ENCODE results near the gene PCNX1.

Gene PCNX1

DNA sequence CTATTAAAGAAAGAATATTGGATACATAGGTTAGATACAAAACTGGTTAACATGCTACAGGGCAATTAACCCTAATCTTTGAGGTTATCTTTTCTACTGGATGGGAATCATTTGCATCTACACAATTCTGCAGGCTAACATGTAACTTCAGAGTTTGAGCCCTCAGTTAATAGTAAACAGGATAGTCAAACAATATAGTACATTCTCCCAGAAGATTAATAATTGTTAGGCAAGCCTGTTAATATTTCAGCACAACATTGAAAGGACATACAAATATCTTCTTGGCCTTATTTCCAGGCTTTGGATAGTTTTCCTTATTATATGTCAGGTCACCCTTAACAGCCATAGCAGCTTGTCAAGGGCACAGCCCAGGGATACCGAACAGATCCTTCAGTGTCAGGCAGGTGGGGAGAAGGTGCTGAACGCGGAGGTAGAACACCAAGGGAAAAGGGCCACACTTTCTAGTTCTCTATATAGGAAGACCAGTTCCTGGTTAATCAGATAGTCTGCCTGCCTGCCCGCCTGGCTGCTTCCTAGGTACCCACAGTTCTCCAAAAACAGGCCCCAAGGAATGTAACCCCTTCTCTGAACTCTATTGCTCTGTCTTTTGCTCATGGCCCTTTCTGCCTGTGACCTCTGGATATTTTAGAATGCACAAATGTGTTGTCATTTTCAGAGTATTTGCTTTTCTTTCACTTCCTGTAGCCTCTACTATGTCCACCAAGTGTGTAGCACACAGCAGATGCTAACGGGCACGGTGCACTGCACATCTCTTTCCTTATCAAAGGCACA is 256.0 kb downstream of the PCNX1 start:
- DNase-seq (ENCODE audit: low spot score) = no peak

- no peak for DNase-seq (ENCODE audit: low spot score)
Measured at GRCh38 chr14:71163842-71164629, 256.8 kb downstream of the PCNX1 start.

All from hepatic stellate cell (primary cell).